ENCODE results near the gene MDFIC.

- TF ChIP-seq EZH2 (IDR thresholded peaks at IDR 0.05; ENCODE audit: borderline replicate concordance) (no peak), CTCF (IDR thresholded peaks at IDR 0.05; ENCODE audit: poor library complexity) (no peak)
Measured at GRCh38 chr7:114924038-114924712, 2.3 kb downstream of the MDFIC start.

Data from hepatocyte (in vitro differentiated cells).